Peyer's patch (tissue), 4 donors: ENCODE results near the gene TERT.

Source experiments
- CTCF ChIP-seq, 6 experiments: fragments of 450-650 bp in 4 of 6; fragments of 200-600 bp in 2 of 6; sonication (generic) in 1 of 6; IDR thresholded peaks; one replicate each; pipeline ENCODE4 v1.5.1; 2017 to 2019; ENCODE audit warnings: antibody characterized with exemption in 6 of 6, mild to moderate bottlenecking in 3 of 6, moderate library complexity in 1 of 6
- POLR2A ChIP-seq, 2 donors: fragments of 450-650 bp; IDR thresholded peaks; one replicate each; pipeline ENCODE4 v1.5.1; 2017; ENCODE audit warnings: antibody characterized with exemption in 2 of 2, mild to moderate bottlenecking in 2 of 2, moderate library complexity in 2 of 2

- TF ChIP-seq CTCF (IDR thresholded peaks at IDR 0.05) (peak in 4 of 6 experiments; percentile 15 to 62 (median 46)), POLR2A (IDR thresholded peaks at IDR 0.05) (no peak)
Observed at GRCh38 chr5:1204693-1205242, 90.1 kb downstream of the TERT start.
